ENCODE results near the gene NHERF1.

NHERF1 gene

DNA sequence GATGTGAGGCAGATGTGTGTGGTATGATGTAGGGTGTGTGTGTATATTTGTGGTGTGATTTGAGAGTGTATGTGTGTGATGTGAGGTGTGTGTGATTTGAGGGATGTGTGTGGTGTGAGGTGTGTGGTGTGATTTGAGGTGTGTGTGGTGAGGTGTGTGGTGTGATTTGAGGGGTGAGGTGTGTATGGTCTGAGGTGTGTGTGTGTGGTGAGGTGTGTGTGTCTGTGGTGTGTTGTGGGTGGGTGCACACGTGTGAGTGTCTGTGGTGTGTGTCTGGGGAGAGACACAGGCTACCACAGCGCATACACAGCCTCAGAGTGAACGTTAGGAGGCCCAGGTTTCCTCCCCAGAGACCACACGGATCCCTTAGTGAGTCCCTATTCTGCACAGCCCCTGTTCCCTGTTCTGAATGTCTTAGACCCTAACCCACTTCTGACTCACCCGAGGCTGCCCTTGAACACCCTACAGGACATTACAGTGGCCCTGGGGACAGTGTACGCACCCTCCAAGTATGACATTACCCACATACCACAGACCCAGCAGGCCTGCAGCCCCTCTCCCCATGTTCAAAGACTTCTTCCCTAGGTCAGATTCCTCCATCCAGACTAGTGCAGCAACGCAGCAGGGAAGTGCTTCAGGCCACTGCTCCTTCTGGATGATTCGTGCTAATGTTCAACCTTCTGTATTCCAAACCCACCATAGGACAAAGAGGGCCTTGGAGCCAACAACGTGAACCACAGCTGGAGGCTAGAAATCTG, 14.9 kb upstream of the NHERF1 start:
- no peak for DNase-seq

DNA sequence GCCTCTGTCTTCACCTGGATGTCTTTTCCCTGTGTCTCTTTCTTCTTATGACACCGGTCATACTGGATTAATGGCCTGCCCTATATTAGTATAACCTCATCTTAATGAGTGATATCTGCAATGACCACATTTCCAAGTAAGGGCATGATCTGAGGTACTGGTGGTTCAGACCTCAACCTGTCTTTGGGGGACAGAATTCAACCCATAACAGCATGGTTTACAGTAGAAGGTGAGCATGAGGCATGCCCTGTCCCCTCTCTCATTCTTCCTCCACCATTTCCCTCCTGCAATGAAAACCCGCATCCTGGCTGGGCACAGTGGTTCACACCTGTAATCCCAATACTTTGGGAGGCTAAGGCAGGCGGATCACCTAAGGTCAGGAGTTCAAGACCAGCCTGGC, 14.2 kb upstream of the NHERF1 start:
- no peak for DNase-seq

DNA sequence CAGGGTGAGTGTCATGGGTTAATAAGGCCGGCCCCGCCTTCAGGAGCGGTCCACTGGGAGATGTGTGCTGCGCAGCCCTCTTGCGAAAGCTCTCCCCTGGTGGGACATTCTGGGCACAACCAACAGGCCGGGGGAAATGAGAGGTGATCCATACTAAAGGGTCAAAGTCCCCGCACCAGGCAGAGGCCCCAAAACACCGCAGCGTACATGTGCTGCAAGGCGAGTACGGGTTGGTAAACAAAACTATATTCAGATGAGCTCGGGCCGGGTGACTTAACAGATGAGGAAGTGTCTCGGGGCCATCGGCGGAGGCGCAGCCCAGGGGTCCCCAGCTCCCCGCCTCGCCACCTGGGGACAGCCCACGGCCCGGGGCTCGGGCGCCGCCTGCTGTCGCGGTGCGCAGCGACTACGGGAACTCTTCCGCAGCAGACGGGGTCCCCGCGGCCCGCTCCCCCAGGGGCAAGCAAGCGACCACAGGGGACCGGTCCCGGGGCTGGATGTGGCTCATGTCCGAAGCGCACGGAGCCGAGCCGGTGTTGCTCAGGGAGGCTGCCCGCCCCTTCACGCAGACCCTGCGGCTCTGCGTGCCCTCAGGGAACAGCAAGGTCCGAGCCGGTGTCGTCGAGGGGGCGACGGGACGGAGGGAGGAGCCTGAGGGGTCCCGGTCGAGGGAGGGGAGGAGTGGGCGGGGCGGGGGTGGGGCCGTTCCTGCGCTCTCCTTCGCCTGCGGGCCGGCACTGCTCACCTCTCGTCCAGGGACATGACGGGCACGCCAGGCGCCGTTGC, 11.7 kb upstream of the NHERF1 start, which contains the start of gene RAB37:
Gene RAB37 (plus strand): TSS at position 744 of the 786 bp plus-strand sequence. CDS start 17 bp downstream, at position 761.
- no peak for DNase-seq

DNA sequence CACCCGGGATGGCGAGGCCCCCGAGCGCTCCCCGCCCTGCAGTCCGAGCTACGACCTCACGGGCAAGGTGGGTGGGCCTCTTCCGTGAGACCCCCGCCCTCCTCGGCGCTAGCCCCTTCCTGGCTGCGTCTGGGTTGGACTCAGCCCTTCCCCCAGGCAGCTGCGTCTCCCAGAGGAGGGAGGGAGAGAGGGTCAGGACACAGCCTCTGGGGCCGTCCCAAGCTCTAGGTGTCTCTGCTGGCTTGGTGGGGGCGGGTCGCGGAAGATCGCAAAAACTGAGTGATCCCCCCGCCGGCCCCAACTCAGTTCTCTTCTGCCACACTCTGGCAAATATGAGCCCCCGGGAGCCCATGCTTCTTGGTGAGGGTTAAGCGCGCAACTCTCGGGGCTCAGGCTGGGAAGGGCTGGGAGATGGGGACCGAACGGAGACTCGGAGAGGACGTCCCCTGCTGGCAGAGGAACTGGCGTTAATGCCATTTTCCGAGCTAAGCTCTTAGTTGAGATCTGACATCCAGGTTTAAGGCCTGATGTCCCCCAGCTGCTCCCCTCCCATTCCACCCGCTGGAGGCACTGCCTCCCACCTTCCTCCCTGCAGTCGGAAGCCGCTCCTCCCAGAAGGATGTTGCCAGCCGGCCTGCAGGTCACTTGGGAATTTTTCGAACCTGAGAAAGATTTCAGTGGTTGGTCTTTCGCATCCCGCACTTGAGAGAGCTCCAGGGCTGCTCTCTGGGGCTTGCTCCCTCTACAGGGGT, 11.0 kb upstream of the NHERF1 start:
- DNase-seq, result no peak

DNA sequence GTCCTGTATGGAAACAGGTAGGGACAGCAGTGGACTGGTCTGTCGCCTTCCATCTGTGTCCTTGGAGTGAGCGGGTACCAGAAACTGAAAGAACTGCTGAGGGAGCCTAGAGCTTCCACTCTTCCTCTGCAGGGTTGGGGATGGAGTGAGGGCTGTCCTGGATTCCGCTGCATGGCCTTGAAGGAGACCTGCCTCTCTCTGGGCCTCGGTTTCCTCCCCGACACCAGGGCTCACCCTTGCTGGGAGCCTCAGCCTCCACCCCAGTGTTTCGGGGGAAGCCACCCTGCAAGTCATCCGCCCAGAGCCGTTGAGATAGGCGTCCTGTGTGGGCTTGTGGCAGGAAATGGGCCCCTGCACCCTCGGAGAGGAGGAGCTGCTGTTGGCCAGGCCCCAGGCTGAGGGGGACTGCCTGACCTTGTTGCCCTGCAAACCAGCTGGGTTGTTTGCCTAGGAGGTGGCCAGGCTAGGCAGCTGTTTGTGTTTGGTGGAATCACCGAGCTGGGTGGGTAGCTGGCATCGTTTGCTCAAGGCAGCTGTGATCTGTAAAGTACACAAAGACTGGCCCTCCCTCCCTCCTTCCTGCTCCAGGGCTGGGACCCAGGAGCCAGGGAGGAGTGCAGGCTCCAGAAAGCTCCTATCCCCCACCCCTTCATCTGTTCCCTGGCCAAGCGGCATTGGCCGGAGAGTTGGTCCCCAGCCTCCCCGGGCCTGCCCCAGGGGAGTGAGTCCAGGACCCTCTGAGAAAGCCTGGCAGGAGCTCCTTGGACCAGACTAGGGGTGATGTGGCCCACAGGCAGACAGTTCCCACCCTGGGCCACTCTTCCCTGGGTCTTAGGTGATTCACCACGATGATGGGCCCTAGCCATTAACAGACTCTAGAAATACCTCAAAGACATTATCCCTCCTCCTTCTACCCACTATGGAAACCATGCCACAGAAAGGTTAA, 10.1 kb upstream of the NHERF1 start:
- no peak for DNase-seq

DNA sequence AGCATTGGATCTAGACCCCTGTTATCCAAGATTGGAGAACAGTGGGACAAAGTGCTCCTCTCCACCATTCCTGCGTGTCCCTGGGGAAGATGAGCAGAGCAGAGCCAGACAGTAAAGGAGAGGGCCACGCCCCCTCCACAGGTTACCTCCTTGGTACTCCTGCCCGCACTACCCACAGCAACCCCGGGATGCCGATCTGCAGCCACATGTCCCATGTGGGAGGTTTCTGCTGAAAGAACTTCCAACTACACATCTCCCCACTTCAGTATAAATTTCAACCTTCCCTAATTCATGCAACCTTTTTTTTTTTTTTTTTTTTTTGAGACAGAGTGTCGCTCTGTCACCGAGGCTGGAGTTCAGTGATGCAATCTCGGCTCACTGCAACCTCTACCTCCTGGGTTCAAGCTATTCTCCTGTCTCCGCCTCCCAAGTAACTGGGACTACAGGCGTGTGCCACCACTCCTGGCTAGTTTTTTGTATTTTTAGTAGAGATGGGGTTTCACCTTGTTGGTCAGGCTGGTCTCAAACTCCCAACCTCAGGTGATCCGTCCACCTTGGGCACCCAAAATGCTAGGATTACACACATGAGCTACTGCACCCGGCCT, 9.1 kb upstream of the NHERF1 start:
- DNase-seq, result no peak

DNA sequence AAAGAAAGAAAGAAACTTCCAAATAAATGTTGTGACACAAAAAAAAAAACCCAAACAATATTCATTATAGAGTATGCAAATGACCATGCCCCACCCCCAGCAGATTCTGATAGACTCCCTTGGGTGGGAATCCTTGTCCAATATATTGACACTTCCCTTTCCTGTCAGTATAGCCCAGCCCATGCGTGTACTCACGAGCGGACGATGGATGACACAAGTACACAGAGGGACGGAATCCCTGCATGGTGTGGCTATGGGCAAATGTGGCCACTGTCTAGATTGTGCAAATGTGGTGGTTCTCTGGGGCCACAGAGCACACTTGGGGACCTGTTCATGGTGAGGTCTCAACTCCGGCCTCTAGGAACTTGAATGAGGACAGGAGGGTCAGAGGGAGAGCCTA, 8.3 kb upstream of the NHERF1 start:
- no peak for DNase-seq

DNA sequence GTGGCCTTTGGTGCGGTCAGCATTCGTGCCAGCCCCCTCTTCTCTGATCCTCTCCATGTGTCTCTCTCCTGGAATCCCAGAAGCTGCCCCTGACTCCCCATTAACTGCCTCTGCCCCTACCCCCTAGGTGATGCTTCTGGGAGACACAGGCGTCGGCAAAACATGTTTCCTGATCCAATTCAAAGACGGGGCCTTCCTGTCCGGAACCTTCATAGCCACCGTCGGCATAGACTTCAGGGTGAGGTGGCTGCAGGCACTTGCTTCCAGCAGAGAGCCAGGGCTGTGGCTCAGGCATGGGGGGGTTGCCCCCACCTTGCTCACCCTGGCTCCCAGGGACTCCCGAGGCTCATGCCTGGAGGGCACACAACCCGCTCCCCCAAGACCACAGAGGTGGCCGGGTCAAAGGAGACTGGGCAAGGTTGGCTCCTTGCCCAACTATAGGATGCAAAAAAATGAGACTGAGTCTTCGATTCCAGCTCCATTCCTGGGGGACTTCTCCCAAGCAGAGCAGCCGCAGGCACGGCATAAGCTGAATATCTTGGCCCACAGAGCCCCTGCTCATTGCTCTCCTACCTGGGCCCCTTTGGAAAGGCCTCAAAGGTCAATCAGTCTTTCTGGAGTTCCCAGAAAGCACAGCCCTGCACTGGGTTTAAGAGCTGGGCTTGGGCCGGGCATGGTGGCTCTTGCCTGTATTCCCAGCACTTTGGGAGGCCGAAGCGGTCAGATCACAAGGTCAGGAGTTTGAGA, 7.6 kb upstream of the NHERF1 start:
- DNase-seq, result no peak

DNA sequence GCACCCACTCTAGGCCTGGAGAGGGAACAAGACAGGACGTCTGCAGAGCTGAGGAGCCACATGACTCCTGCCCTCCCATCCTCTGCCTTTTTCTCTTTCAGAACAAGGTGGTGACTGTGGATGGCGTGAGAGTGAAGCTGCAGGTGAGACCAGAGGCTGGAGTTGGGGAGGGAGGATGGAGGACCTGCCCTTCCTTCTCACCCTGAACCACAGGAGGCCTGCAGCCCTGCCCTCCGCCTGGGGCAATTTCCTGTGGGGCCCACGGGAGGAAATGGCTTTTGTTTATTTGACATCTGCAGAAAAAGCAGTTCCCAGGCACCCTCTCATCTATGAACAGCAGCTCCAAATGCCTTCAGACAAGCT, 6.3 kb upstream of the NHERF1 start:
- DNase-seq, result no peak

DNA sequence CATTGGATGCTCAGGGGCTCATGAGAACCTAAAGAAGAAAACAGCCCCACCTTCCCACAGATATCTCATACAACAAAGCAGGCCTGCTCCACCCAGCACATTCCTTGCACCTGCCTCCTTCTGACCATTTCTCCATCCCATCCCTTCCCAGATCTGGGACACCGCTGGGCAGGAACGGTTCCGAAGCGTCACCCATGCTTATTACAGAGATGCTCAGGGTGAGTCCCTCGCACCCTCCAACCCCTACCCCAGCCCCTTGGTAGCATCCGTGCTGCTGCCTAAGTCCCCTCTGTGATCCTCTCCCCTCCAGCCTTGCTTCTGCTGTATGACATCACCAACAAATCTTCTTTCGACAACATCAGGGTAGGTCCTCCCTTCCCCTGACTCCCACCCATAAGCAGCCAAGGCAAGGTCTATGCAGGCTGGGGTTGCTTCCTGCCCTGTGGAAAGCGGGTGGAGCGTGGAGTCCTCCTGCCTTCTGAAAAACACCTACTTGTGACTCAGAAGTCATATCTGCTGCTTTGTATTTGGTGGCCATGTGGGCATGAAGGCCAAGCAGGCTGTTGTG, 5.4 kb upstream of the NHERF1 start:
- no peak for DNase-seq

DNA sequence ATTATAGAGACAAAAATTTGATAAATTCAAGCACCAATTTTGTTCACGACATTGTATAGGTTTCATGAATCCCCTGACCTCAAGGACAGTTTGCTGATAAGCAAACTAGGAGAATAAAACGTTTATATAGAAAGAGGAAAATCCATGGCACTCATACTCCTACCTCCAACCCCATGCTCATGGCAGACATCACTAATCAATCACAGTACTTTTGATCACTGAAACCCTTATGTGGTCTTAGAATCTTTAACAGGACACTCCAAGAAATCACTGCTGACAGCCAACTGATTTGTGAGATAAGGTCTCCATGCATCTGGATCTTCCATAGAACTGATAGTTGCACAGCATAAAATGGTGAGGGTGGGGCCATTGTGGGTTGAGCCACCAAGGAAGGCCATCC, 4.7 kb upstream of the NHERF1 start:
- no peak for DNase-seq

DNA sequence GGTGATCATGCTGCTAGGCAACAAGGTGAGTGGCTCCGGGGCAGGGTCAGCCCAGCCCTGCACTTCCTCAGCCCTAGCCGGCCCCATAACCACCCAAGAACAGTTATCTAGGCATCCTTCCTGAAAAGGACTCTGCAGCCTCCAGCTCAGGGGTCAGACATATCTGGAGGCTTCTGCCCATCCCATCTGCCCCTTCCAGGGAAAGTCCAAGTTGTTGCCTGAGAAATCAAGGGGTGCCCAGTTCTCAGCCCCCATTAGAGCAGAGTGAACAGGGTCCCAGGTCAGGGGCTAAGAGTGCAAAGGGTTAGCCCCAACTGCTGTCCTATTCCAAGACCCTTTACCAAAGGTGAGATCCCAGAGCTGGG, 4.1 kb upstream of the NHERF1 start:
- no peak for DNase-seq

DNA sequence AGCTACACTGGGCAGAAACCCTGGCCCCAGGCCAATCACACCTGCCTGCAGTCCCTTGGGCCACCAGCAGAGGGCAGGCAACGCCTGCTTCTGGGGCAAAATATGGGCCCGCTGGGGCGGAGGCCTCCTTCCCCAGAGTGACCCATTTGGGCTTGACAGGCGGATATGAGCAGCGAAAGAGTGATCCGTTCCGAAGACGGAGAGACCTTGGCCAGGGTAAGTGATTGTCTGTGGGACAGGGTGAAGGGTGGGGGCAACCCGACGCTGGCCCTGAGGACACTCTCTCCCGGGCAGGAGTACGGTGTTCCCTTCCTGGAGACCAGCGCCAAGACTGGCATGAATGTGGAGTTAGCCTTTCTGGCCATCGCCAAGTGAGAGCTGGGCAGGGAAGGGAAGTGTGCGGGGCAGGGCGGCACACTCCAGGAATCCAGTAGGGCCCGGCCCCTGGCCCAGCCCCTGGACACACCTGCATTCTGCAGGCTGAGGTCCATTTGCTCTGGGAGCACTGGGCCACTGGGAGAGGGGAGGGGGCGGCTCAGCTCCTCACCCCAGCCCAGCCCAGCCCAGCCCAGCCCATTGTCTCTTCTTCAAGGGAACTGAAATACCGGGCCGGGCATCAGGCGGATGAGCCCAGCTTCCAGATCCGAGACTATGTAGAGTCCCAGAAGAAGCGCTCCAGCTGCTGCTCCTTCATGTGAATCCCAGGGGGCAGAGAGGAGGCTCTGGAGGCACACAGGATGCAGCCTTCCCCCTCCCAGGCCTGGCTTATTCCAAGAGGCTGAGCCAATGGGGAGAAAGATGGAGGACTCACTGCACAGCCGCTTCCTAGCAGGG, 3.5 kb upstream of the NHERF1 start:
- peak; percentile 86 for DNase-seq

DNA sequence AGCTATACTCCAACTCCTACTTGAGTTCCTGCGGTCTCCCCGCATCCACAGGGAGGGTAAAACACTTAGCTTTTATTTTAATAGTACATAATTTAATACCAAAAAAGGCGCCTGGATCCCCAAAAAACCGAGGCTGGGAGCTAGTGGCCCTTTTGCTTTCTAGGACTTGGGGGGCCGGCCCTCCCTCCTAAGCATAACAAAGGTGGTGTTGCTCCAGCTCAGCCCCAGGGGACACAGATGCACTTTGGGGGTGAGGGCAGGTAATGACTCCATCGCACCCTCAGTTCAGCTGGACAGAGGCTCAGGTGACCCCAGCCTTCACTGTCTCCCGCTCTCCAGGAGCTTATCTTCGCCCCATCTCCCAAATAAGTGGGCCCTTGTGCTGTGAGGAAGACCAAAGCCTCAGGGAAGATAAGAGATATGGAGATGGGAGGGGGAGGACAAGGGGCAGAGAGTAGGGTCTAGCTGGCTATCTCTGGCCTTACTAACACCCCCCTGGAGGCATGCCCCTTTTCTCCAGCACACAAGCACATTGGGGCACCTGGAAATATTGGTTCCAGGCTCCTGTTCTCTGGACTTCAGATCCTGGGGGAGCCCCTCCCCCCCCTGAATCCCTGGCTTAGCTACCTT, 2.8 kb upstream of the NHERF1 start:
- DNase-seq, result no peak

DNA sequence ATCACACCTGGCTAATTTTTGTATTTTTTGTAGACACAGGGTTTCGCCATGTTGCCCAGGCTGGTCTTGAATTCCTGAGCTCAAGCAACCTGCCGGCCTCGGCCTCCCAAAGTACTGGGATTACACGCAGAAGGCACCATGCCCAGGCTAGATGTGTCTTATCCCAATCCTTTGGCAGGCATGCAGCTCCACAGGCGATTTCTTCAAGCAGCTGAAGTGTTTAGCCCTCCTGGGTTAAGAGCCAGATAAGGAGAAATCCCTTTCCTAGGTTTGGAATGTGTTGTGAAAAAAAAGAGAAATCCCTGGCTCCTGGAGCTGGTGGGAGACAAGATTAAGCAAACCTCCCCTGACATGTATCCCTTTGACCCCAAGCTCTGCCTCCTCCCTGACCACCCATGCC, 2.1 kb upstream of the NHERF1 start:
- DNase-seq, result no peak

DNA sequence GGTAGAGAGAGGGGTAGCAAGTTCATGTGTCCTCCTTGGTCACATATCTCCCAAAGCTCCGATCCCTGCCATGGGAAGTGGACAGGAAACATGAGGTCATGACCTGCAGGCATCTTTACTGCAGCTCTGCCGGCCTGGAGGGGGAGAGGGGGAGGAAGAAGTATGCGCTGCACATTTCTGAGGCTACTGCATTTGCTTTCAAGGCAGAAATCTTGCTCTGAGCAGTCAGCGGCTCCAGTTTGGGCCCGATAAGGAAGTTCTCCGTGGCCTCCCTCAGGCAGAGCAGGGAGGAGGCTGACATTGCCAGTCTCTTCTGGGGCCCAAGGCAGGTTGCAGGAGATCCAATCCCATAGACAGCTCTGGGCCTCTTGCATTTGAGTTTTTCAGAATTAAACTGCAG, 1.5 kb upstream of the NHERF1 start:
- no peak for DNase-seq

DNA sequence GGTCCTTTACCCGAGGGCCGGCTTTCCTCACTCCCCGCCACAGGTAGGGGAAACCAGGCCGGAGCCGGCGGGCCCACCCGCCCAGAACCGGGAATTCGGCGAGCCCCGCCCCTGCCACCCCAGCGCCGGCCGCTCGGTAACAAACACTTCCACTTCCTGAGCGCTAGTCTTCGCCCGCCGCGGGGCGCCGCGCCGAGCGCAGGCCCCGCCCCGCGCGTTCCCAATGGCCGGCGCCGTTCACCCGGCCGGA, 224 bp upstream of the NHERF1 start:
- DNase-seq, result peak; percentile 93

DNA sequence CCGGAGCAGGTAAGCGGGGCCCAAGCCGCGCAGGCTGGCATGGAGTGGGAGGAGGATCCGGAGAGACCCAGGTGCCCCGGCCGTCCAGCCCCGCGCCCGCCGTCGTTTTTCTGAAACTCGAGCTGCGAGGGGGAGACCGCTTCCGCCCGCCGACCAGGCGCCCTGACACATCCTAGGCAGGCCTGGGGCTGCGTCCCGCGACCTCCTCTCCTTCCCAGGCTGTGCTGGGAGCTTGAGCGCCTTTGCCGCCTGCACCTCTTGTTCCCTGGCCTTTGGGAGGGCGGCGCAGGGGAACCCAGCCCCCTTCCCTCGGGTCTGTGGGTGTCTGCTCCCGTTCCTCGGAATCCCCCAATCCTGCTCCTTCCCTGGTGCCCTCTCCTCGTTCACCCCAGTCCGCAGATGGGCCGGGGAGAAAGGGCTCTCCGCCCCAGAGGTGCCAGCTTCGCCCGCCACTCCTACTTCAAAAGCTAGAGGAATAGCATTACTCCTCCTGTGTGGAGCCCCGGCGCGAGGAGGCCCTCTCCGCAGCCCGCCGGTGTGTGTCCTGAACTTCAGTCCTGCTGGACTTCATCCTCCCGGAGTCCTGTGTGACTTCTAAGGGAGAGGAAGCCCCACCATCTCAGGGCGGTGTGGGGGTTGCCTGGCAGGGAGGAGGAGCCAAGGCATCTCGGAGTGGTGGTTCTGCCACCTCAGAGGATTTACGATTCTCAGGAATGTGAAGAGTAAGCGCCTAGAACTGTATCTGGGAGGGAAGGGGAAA, 1.0 kb downstream of the NHERF1 start:
- DNase-seq, result no peak

DNA sequence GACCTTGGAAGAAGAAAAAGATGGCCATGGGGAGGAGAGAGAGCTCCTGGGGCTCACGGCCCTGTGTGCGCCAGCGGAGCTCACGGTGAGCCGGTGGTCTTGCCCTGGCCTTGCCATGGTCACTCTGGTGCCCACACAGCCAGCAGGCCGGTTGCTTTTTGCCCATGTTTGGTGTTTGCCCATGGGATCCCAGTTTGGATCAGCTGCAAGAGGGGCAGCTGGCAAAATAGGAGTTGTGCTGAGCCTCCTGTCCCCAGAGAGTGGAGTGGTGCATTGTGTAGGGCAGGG, 1.6 kb downstream of the NHERF1 start:
- DNase-seq, result no peak

All from 8988T (cell line).